ENCODE results near the gene HEATR5A. TPM values are rescaled to one million over a fixed set of nuclear protein-coding genes. Genes with fewer than 3 reads are reported as not detected.

HEATR5A gene
- total and polyA plus RNA-seq, 2 donors (not counting 1 experiment from before 2014, with no cell fraction given) = 45.4 to 59.8 TPM

Other genes with a start within 250 kb of the HEATR5A start
- 405 and 534 TPM in 2 replicates for gene HECTD1, start 212.8 kb downstream of the HEATR5A start, total RNA-seq
- gene HECTD1, start 212.8 kb downstream of the HEATR5A start, polyA plus RNA-seq = 132 and 135 TPM in 2 replicates
- 34.7 and 40.8 TPM in 2 replicates for gene DTD2, start 37.0 kb upstream of the HEATR5A start, total RNA-seq
- 25.1 and 25.4 TPM in 2 replicates for gene DTD2, start 37.0 kb upstream of the HEATR5A start, polyA plus RNA-seq
- not detected in 2 replicates for gene GPR33, start 67.5 kb upstream of the HEATR5A start, total RNA-seq
- not detected in 2 replicates for gene GPR33, start 67.5 kb upstream of the HEATR5A start, polyA plus RNA-seq
- 10.0 and 10.7 TPM in 2 replicates for gene NUBPL, start 140.9 kb upstream of the HEATR5A start, total RNA-seq
- gene NUBPL, start 140.9 kb upstream of the HEATR5A start, polyA plus RNA-seq = 6.9 and 9.0 TPM in 2 replicates

Data from fibroblast of lung (primary cell).